OCI-LY3 (cell line): ENCODE results near the gene SYNE1.

Experiments
- H2AFZ ChIP-seq: fragments of 200-600, 300-600 bp; shearing (Covaris generic); 2 replicates; pipeline ENCODE4 v1.6.0; 2014; ENCODE audit warnings: antibody characterized with exemption, low read depth, low read length
- H3K27ac ChIP-seq: fragments of 200-600, 300-600 bp; sonication (generic); 2 replicates; pipeline ENCODE4 v1.5.1; 2014; ENCODE audit warnings: mild to moderate bottlenecking, low read length, moderate library complexity, mixed read lengths
- H3K27me3 ChIP-seq: fragments of 200-600, 300-600 bp; sonication (generic); 2 replicates; pipeline ENCODE4 v1.6.1; 2014; ENCODE audit warnings: low read depth, low read length, mixed read lengths
- H3K36me3 ChIP-seq: fragments of 200-600, 300-600 bp; sonication (generic); replicated peaks from 2 replicates; pipeline ENCODE3; 2014; ENCODE audit warnings: low read depth, low read length, mixed read lengths
- H3K4me1 ChIP-seq: fragments of 300-600, 200-600 bp; sonication (generic); 2 replicates; pipeline ENCODE4 v1.6.1; 2014; ENCODE audit warnings: low read length, mixed read lengths
- H3K4me2 ChIP-seq: fragments of 200-600, 300-600 bp; sonication (generic); 2 replicates; pipeline ENCODE4 v1.6.1; 2014; ENCODE audit warnings: low read length, mixed read lengths
- H3K4me3 ChIP-seq: fragments of 300-600, 200-600 bp; sonication (generic); 2 replicates; pipeline ENCODE4 v1.5.1; 2014; ENCODE audit warnings: antibody characterized with exemption, mild to moderate bottlenecking, low read length, moderate library complexity
- H3K79me2 ChIP-seq: fragments of 300-600, 200-600 bp; shearing (Covaris generic); 2 replicates; pipeline ENCODE4 v1.6.1; 2014; ENCODE audit warnings: mild to moderate bottlenecking, low read length, mixed read lengths
- H3K9ac ChIP-seq: fragments of 300-600, 200-600 bp; shearing (Covaris generic); 2 replicates; pipeline ENCODE4 v1.6.0; 2014; ENCODE audit warnings: mild to moderate bottlenecking, low read length, moderate library complexity
- H3K9me3 ChIP-seq: fragments of 200-600, 300-600 bp; shearing (Covaris generic); 2 replicates; pipeline ENCODE4 v1.6.1; 2014; ENCODE audit warnings: low read length, mixed read lengths; ENCODE audit not compliant: insufficient read depth
- H4K20me1 ChIP-seq: fragments of 200-600, 300-600 bp; sonication (generic); 2 replicates; pipeline ENCODE4 v1.6.1; 2016; ENCODE audit warnings: low read length, mixed read lengths; ENCODE audit not compliant: insufficient read depth
- CTCF ChIP-seq: fragments of 200-600, 300-600 bp; sonication (generic); IDR thresholded peaks from 2 replicates; pipeline ENCODE4 v1.5.1; 2014; ENCODE audit warnings: antibody characterized with exemption, low read length, low read depth
- EZH2phosphoT487 ChIP-seq: fragments of 200-600 bp; shearing (Covaris generic); IDR thresholded peaks from 2 replicates; pipeline ENCODE4 v1.6.1; 2018; ENCODE audit warnings: antibody characterized with exemption, mixed run types, low read depth

SYNE1 gene

GRCh38 chr6:152267967-152268845 is 369.0 kb downstream of the SYNE1 start:
- no peaks in the 10 kb centered on the region for H3K9me3 ChIP-seq
- H2AFZ ChIP-seq = no peak overlapping the region
- H4K20me1 ChIP-seq = no peaks in the 10 kb centered on the region
- TF ChIP-seq EZH2phosphoT487 = no peak
- peak; percentile 60 for TF ChIP-seq CTCF
- H3K9ac ChIP-seq = no peak overlapping the region
- H3K4me2 ChIP-seq = no peak overlapping the region
- H3K27ac ChIP-seq = no peak overlapping the region
- no peaks in the 10 kb centered on the region for H3K36me3 ChIP-seq
- H3K4me3 ChIP-seq = no peak overlapping the region
- H3K79me2 ChIP-seq = no peaks in the 10 kb centered on the region
- H3K4me1 ChIP-seq = peaks cover 14% of the 10 kb centered on the region
- H3K27me3 ChIP-seq = peaks cover 14% of the 10 kb centered on the region; the same call in 1 of the 2 replicates

- Histone ChIP-seq H3K9me3 (no peaks in the 10 kb centered on the region), H2AFZ (no peak overlapping the region), H3K4me1 (no peaks in the 10 kb centered on the region), H3K36me3 (no peaks in the 10 kb centered on the region), H3K9ac (no peak overlapping the region), H4K20me1 (no peaks in the 10 kb centered on the region), H3K4me2 (no peak overlapping the region), H3K27ac (no peak overlapping the region), H3K4me3 (no peak overlapping the region), H3K27me3 (peaks cover 10% of the 10 kb centered on the region; the same call in 1 of the 2 replicates), H3K79me2 (no peaks in the 10 kb centered on the region)
- TF ChIP-seq CTCF (no peak), EZH2phosphoT487 (no peak)
These were observed 371.5 kb downstream of the SYNE1 start for GRCh38 chr6:152265651-152266050.

- Histone ChIP-seq H3K79me2 (no peaks in the 10 kb centered on the region), H3K4me1 (no peaks in the 10 kb centered on the region), H4K20me1 (no peaks in the 10 kb centered on the region), H3K4me2 (no peak overlapping the region), H3K27me3 (no peaks in the 10 kb centered on the region), H3K36me3 (no peaks in the 10 kb centered on the region), H3K4me3 (no peak overlapping the region), H3K27ac (no peak overlapping the region), H3K9ac (no peak overlapping the region), H3K9me3 (no peaks in the 10 kb centered on the region), H2AFZ (no peak overlapping the region)
- TF ChIP-seq CTCF (no peak), EZH2phosphoT487 (no peak)
These were observed 373.6 kb downstream of the SYNE1 start for GRCh38 chr6:152263582-152263981.

GRCh38 chr6:152261179-152261578 is 376.0 kb downstream of the SYNE1 start:
- H2AFZ ChIP-seq = no peak overlapping the region
- H3K27me3 ChIP-seq = no peaks in the 10 kb centered on the region
- no peak overlapping the region for H3K9ac ChIP-seq
- no peaks in the 10 kb centered on the region for H3K4me1 ChIP-seq
- H3K4me3 ChIP-seq = no peak overlapping the region
- H3K79me2 ChIP-seq = no peaks in the 10 kb centered on the region
- H3K36me3 ChIP-seq = no peaks in the 10 kb centered on the region
- H3K4me2 ChIP-seq = no peak overlapping the region
- H4K20me1 ChIP-seq = no peaks in the 10 kb centered on the region
- no peak overlapping the region for H3K27ac ChIP-seq
- no peak for TF ChIP-seq EZH2phosphoT487
- TF ChIP-seq CTCF = no peak
- H3K9me3 ChIP-seq = no peaks in the 10 kb centered on the region
